ENCODE measurements around the gene SELPLG.

DNA sequence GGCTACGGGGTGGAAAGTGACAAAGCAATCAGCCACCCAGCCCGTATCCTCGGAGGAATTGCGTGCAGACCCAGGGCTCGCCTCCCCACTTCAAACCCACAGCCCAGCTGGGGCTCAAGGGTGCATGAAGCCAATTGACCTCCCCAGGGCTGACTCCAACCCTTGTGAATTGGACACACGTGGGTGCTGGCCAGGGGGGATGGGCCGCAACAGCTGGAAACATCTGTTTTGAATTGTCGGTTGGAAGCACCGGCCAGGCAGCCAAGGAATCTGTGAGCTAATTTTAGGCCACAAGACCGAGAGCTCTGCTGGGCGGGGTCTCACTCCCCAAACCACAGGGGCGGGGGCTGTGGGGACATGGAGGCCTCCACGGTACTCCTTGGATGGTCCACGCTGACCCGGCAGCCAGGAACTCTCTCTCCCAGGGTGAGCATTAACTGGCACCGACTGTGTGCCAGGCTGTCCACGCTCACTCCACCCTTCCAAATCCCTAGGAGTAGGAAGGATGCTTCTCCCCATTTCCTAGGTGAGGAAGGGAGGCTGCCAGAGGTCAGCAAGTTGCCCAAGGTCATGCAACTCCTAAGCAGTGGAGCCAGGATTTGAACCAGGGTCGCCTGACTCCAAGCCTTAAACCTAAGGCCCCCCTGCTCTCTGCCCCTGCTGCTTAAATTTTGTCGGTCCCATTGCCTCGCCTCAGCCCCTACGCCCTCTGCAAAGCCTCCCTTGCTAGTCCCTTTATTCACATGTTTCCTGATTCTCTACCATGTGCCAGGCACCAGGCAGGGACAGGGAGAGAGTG is 24.0 kb downstream of the SELPLG start:
- TF ChIP-seq, protein P1, sequence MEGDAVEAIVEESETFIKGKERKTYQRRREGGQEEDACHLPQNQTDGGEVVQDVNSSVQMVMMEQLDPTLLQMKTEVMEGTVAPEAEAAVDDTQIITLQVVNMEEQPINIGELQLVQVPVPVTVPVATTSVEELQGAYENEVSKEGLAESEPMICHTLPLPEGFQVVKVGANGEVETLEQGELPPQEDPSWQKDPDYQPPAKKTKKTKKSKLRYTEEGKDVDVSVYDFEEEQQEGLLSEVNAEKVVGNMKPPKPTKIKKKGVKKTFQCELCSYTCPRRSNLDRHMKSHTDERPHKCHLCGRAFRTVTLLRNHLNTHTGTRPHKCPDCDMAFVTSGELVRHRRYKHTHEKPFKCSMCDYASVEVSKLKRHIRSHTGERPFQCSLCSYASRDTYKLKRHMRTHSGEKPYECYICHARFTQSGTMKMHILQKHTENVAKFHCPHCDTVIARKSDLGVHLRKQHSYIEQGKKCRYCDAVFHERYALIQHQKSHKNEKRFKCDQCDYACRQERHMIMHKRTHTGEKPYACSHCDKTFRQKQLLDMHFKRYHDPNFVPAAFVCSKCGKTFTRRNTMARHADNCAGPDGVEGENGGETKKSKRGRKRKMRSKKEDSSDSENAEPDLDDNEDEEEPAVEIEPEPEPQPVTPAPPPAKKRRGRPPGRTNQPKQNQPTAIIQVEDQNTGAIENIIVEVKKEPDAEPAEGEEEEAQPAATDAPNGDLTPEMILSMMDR (conservative IDR thresholded peaks at IDR 0.05 in 1 of 2, IDR thresholded peaks at IDR 0.05 in 1 of 2; ENCODE audit: extremely low read depth in 1 of 2, insufficient read depth in 1 of 2, low read depth in 1 of 2, low read length in 2 of 2), result no peak
- TF ChIP-seq EZH2 (IDR thresholded peaks at IDR 0.05; ENCODE audit: borderline replicate concordance, low read length), result no peak

Measured in mammary epithelial cell (primary cell).